Measurements from ENCODE around the gene KCNMA1.

The KCNMA1 gene

GRCh38 chr10:77021966-77022490 is 615.6 kb downstream of the KCNMA1 start:
- in situ Hi-C loops (cut with MboI; ENCODE audit: low sequenced_read_pairs): no loop called here

- in situ Hi-C loops (cut with MboI; ENCODE audit: low sequenced_read_pairs): no loop called here
Measured at GRCh38 chr10:77020426-77021040, 617.1 kb downstream of the KCNMA1 start.

DNA sequence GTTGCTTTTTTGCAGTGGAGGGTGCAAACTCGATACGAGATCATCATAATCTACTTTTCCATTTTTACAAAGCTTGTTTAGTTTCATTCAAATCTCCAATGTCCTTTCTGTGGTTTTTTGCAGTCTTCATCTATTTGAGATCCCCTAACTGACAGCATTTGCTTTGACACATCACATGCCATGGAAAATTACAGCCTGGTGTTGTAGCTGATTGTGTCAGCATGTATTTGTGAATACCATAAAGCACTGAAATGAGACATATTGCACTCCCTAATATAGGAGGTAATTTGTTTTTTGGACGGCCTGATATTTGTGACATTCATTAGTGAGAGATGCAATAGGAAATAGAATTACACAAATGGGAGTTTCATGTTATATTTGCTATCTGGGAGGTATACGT is 620.8 kb downstream of the KCNMA1 start:
- in situ Hi-C loops (cut with MboI; ENCODE audit: low sequenced_read_pairs): no loop called here

GRCh38 chr10:77016278-77016815 is 621.3 kb downstream of the KCNMA1 start:
- in situ Hi-C loops (cut with MboI; ENCODE audit: low sequenced_read_pairs): no loop called here

DNA sequence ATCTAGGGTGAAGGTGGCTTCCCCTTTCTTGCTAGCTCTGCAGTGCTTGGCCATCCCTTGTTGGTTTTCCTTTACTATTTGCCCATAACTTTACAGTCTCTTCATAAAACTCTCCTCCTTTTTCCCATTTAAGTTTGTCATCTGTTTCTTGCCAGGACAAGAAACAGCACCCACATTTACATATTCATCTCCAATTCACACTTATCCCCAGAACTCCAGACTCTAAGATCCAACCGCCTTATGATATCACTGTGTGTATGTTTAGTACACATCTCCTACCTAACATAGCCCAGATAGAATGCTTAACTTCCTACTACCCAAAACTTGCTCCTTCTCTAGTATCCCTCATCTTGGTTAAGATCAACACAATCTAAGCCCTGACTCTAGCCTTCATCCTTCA is 622.2 kb downstream of the KCNMA1 start:
- in situ Hi-C loops (cut with MboI; ENCODE audit: low sequenced_read_pairs): no loop called here

GRCh38 chr10:77012812-77013500 is 624.7 kb downstream of the KCNMA1 start:
- in situ Hi-C loops (cut with MboI; ENCODE audit: low sequenced_read_pairs): no loop called here

GRCh38 chr10:77011874-77012811 is 625.5 kb downstream of the KCNMA1 start:
- in situ Hi-C loops (cut with MboI; ENCODE audit: low sequenced_read_pairs): no loop called here

GRCh38 chr10:77010430-77010829 is 627.2 kb downstream of the KCNMA1 start:
- in situ Hi-C loops (cut with MboI; ENCODE audit: low sequenced_read_pairs): no loop called here

DNA sequence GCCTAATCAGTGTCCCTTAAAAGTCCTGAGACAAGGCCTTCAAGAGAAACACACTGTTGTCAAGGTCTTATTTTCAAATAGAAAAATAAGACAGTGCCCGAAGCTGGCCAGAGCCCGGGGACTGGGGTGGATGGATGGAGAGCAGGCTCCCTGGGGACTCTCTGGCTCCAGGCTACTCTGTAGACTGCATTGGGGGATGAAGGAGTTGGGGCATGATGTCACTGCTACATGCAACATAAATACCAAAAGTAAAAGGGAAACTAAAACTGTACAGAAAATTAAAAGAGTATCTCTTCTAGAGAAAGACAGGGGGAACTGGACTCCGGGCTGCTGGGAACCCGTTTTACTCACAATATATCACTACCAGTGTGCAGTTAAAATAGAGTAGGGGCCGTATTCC is 629.8 kb downstream of the KCNMA1 start:
- in situ Hi-C loops (cut with MboI; ENCODE audit: low sequenced_read_pairs): no loop called here

DNA sequence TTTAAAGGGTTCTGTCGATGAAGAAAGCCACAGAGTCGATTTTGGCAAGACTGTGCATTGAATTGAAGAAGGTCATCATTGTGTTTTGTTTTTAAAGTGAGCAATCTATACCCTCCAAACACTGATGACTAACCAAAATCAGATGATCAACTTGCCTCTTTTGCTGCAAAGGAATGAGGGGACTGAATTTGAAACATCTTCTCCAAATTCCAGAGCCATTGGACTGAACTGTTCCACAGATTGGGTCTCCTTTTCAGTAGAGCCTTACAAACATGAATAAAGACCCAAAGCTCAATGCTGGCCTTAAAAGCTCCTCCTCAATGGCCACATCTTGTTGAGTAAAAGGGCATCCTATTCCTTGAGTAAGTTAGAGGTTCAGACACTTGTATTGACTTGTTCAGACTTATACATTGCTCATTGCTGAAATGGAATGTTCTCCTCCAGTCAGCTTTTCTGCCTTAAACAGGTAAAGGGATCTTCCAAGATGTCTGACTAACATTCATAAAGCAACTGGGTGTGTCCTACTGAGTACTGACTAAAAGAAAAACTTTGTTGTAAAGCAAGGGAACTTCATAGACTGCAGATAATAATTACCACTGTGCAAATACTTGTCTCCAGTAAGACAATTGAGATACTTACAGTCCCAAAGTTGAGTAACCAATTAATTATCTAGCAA is 630.6 kb downstream of the KCNMA1 start:
- in situ Hi-C loops (cut with MboI; ENCODE audit: low sequenced_read_pairs): no loop called here

- in situ Hi-C loops (cut with MboI; ENCODE audit: low sequenced_read_pairs): no loop called here
Measured at GRCh38 chr10:77005871-77006270, 631.7 kb downstream of the KCNMA1 start.

- in situ Hi-C loops (cut with MboI; ENCODE audit: low sequenced_read_pairs): no loop called here
Measured at GRCh38 chr10:77004917-77005564, 632.6 kb downstream of the KCNMA1 start.

- in situ Hi-C loops (cut with MboI; ENCODE audit: low sequenced_read_pairs): no loop called here
Measured at GRCh38 chr10:77002872-77003271, 634.7 kb downstream of the KCNMA1 start.

DNA sequence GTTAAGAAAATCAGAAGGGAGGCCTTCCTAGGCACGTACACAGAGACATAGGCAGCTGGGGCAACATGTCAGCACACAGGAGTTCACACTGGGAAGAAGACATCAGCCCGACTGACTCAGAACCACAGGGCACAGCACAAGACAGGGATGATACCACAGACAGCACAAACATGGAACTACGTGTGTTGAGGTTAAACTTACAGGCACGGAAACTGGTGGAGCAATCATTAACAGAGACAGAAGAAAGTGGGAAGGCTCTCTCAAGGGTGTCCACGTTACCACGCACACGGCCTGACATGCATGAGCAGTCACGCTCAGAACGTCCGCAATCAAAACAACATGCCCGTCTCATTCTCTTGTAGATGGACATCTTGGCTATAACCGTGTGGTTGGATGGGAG is 636.4 kb downstream of the KCNMA1 start:
- in situ Hi-C loops (cut with MboI; ENCODE audit: low sequenced_read_pairs): no loop called here

DNA sequence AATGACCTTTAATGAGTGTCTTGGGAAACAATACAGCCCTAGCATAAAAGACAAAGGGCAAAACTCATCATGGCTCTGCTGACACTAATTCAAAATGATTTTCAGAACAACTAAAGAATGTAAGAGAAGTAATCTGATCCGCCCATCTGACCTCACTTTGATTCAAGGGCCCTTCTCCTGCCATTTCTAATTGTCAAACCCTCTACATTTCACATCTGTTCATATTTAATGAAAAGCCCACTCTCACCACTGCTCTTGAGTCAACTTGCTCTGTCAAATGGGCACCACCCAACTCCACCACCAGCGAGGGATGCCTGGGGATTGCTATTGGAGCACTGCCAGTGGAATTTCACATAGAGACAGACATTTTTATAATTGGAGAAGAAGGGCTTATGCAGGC is 639.2 kb downstream of the KCNMA1 start:
- in situ Hi-C loops (cut with MboI; ENCODE audit: low sequenced_read_pairs): no loop called here

DNA sequence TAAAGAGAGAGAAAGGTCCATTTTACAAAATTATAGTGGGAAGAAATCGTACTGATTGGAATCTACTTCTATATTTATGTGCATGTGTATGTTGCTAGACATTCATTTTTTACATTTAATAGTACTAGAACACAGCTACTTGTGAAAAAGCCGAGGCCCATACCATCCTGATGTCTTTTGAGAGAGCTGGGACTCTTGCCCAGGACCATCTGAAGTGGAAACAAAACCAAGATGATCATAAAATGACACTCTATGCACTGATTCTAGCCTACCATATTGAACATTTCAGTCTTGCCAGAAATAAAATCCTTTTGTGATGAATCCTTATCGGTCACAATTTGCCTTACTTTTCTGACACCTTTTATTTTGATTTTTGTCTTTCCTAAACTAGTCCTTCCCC is 640.0 kb downstream of the KCNMA1 start:
- in situ Hi-C loops (cut with MboI; ENCODE audit: low sequenced_read_pairs): no loop called here

DNA sequence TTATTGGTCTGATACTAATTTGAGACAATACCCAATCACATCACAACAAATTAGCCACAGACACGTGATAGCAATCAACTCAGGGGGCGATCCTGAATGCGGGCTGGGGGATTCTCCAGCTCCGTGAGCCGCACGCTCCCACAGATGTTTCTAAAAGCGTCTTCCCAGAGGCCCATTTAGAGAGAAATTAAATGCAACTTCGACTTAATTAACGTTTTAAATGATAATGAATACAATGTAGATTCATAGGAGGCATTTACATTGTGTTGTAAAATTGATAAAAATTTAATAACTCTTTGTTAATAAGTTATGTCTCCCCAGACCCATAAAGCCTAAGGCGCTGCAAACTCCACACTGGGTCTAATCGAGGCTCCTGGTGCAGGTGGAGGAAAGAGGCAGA is 642.6 kb downstream of the KCNMA1 start:
- in situ Hi-C loops (cut with MboI; ENCODE audit: low sequenced_read_pairs): no loop called here

GRCh38 chr10:76993213-76993612 is 644.4 kb downstream of the KCNMA1 start:
- in situ Hi-C loops (cut with MboI; ENCODE audit: low sequenced_read_pairs): no loop called here

GRCh38 chr10:76992467-76992866 is 645.1 kb downstream of the KCNMA1 start:
- in situ Hi-C loops (cut with MboI; ENCODE audit: low sequenced_read_pairs): no loop called here

DNA sequence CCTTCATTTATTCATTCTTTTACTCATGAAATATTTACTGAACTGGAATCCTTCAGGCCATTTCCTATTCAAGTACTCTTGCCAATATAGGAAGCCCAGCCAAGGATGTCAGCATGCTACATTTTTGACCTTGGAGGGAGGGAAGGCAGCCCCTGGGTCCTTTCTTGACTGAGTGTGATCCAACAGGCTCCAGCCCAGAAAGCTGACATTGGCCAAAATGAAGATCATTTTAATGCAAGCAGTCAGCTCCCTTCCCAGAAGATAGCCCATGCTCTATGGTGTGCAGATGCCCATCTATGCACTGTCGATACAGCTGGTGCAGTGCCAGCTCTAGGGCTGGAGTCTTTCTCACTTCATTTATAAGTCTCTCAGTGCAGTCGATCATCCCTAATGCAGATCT is 646.0 kb downstream of the KCNMA1 start:
- in situ Hi-C loops (cut with MboI; ENCODE audit: low sequenced_read_pairs): no loop called here

Data from HL-60/S4 treated with retinoic acid at 250 ng/mL for 4 days and 3 days (cell line).